ENCODE data around the gene SFRP5. TPM values are rescaled to one million over a fixed set of nuclear protein-coding genes. Genes with fewer than 3 reads are reported as not detected.

Gene SFRP5
- total RNA-seq, 1 experiment from 2014 or later: not detected

DNA sequence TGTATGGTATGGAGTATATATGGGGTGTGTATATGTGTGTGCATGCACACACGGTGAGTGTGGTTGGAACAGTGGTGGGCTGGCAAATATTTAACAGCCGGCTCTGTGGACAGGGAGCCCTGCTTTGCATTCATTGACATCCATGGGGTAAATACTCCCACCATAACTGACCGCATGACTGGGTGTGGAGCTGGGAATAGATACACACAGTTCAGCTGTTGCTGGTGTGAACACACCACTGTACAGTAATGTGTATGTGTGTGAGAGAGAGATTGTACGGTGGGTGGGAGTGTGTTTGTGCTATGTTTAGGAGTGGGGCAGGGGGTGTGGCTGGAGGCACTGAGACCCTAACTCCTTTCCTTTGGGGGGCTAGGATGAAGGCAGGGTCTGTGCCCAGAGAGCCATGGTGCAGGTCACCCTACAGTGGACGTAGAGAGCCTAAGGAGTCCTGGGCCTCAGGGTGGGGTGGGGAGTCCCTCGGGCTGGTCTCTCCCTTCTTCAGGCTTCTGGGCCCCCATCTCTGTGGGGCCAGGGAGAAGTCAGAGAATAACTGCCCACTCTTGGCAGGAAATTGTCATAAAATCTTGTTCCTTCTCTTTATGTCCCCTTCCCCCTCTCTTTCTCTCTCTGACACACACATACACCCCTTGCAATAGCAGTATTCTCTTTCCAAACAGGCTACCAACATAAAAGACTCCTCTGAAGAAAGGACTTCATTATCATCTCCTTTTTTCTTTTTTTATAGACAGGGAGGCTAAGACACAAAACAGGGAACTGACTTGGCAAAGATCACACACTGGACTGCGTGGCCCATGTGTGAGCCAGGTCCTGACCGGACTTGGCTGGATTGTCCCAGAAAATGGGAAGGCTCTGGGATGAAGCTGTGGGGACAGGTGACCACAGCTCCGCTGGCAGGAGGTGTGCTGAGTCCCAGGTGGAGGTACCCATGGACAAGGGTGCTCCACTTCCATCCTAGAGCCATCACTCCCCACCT lies 3.2 kb downstream of the SFRP5 start:
- in situ Hi-C loops (cut with HindIII; ENCODE audit: low sequenced_read_pairs): no loop called here
- no peak for DNase-seq (ENCODE audit: low spot score)

DNA sequence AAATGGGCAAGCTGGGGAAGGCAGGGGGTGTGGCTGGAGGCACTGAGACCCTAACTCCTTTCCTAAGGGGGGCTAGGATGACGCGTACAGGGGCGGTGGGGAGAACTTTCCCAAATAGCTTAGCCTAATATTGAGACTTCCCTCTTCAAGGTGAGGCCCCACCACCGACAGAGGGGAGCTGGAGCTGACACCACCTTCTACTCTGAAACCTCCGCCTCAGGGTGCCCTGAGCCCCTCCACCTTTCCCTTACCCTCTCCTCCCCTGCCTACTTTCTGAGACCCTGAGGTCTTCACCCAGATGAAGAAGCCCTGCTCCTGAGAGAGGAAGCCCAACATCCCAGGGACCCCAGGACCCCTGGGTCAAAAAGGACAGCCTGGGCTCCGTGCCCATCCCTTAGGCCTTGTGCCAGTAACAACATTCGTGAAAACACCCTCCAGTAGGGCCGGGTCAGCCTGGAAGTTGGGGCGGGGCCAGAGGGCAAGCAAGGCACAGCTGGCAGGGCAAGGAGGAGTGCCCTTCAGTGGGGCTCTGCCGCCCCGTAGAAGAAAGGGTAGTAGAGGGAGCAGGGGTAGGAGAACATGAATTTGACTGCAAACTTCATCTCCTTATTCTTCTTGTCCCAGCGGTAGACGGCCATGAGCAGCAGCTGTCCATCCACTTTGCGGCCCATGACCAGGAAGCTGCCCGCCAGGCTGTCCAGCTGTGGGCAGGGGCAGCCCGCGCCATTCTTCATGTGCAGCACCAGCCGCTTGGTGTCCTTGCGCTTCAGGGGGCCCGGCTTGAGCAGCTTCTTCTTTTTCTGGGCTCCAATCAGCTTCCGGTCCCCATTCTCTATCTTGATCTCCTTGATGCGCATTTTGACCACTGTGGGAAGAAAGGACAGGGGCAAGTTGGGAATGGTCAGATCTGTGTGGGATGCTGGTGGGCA lies 4.5 kb downstream of the SFRP5 start:
- no peak for DNase-seq (ENCODE audit: low spot score)
- in situ Hi-C loops (cut with HindIII; ENCODE audit: low sequenced_read_pairs): no loop called here

DNA sequence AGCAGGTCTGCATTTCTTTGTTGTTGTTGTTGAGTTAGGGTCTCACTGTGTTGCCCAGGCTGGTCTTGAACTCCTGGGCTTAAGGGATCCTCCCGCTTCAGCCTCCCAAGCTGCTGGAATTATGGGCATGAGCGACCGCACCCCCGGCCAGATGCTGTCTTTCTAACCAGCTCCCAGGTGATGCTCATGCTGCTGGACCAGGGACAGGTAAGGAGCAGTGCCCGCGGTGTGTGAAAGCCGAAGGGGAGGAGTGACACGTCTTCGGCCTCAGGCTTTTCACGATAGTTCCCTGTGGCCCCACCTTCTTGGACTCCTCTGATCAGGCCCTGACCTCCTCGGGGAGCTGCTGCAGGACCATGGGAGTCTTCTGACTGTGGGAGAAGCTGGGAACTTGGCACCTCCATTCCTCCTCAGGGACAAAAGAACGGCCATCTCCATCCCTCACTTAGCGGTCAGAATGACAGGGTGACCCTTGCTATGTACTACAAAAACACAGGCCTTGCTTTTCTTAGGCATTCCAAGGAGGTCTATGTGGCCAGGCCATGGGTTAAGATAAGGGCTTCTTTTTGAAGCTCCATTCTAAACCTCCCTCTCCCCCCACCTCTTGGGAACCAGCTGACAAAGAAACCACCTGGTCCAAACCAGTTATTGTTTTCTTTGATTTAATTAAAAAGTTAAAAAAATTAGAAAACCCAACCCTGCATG lies 5.5 kb downstream of the SFRP5 start:
- DNase-seq (ENCODE audit: low spot score): no peak
- in situ Hi-C loops (cut with HindIII; ENCODE audit: low sequenced_read_pairs): no loop called here

DNA sequence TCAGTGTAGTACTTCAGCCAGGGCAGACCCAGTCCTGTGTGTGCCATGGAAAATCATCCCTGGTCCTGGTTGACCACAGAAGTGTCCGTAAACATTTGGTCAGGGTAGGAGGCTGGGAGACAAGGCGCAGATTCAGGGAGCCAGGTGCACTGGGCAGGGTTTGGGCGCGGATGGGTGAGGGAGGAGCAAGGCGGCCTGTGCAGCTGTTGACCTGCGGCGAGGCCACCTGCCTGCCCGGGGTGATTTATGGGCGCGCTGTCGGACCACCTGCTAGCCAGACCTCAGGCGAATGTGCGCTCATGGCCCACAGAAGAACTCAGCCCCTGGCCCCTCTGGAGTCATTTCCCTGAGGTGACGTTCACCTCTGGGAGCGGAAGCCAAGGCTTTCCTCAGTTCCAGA lies 6.6 kb downstream of the SFRP5 start:
- in situ Hi-C loops (cut with HindIII; ENCODE audit: low sequenced_read_pairs): no loop called here
- no peak for DNase-seq (ENCODE audit: low spot score)

DNA sequence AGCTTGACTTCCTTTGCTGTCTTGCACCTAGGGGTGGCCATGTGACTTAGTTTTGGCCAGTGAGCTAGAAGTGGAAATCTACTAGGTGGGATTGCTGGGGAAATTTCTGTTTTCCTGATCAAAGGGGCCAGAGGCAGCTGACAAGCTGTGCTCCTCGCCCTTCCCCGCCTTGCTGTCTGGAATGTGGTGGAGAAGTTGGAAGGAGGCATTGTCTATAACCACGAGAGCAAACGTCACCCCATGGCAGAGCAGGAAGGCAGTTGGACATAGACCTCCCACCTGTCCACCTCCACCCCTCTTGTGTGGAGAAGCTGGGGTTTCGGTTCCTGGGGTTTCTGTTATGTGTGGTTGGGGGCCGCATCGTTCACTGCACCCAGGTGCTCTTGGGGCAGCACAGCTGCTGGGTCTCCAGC lies 7.3 kb downstream of the SFRP5 start:
- in situ Hi-C loops (cut with HindIII; ENCODE audit: low sequenced_read_pairs): no loop called here
- no peak for DNase-seq (ENCODE audit: low spot score)

DNA sequence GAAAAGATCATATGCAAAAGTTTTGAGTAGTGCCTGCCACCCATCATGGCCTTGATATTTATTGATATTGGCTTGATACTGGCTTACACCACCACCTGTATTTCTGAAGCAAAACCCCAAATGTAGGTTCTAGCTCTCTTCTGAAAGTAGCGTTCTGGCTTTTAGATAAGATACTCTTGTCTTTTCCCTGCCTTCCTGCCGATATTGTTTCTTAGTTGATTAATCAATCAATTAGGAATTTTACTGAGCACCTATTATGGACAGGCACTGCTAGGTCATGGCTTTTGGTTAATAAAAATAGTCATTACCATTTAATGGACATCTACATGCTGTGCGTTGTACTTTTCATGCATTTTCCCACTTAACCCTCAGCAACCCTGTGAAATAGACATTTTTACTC lies 7.9 kb downstream of the SFRP5 start:
- DNase-seq (ENCODE audit: low spot score): no peak
- in situ Hi-C loops (cut with HindIII; ENCODE audit: low sequenced_read_pairs): no loop called here

DNA sequence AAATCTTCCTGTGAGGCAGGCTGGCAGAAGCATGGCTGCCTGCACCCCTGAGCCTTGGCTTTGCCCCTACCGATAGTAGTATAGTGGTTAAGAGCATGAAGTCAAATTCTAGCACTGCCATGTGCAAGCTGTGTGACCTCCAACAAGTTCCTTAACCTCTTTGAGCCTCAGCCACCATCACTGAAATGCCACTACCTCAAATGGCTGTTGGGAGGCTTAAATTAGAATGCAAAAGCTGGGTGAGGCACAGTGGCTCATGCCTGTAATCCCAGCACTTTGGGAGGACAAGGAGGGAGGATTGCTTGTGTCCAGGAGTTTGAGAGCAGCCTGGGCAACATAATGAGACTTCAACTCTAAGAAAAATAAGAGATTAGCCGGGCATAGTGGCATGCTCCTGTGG lies 8.4 kb downstream of the SFRP5 start:
- DNase-seq (ENCODE audit: low spot score): no peak
- in situ Hi-C loops (cut with HindIII; ENCODE audit: low sequenced_read_pairs): no loop called here

DNA sequence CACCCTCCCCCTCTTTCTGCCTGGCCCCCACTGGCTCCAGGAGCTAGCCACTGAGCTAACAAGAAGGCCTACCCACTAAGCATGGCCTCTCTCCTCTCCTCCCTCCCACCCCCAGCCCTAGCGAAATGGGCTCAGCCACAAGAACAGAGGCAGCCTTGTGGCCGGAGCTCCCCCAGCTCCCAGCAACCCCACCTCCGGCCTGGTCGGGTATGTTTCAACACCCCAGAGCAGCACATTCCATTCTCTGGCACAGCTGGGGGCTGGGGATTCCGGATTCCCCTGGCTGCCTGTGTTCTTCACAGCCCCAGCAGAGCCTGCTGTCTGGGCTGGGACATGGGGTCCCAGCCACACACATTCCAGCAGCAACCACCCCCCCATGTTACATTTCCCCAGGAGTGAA lies 9.0 kb downstream of the SFRP5 start:
- DNase-seq (ENCODE audit: low spot score): no peak
- in situ Hi-C loops (cut with HindIII; ENCODE audit: low sequenced_read_pairs): no loop called here

DNA sequence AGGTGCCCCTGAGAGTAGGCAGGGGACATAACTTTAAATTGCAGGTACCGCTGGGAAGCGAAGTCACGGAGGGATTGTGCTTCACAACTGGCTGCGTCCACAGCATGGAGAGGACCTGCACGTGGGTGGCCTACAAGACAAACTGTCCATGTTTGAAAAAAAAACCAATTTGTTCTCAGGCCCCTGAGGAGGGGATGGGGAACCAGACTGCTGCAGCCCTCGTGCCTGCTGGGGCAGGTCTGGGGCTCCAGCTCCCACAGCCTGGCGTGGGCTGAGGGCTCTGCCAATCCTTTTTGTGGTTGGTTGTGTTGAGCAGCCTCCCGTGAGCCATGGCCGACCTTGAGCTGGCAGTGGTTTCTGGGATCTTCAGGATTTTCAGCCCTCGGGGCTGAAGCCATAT lies 9.7 kb downstream of the SFRP5 start:
- in situ Hi-C loops (cut with HindIII; ENCODE audit: low sequenced_read_pairs): no loop called here
- DNase-seq (ENCODE audit: low spot score): no peak

DNA sequence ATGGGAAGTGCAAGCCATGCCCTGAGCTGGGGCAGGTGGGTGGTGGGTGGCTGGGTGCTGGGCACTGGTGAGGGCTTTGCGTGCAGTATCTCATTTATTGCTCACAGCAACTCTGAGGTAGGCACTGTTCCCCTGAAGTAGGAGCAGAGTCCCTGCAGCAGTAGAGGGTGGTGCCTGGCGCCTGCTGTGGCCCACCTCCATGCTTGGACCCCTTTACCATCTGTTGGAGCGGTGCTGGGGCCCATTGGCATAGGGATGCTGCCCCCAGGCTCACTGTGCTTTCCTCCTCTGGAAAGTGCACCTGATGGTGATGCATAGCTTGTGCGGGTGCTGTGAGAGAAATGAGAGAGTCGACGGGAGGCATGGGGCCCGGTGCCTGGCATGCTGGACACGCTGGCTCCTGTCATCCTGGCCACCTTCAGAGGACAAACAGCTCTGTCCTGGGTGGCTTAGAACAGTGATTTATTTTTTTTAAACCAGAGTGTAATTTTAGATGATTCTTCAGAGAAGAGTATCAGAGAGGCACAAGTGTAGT lies 10.4 kb downstream of the SFRP5 start:
- in situ Hi-C loops (cut with HindIII; ENCODE audit: low sequenced_read_pairs): no loop called here
- DNase-seq (ENCODE audit: low spot score): no peak

DNA sequence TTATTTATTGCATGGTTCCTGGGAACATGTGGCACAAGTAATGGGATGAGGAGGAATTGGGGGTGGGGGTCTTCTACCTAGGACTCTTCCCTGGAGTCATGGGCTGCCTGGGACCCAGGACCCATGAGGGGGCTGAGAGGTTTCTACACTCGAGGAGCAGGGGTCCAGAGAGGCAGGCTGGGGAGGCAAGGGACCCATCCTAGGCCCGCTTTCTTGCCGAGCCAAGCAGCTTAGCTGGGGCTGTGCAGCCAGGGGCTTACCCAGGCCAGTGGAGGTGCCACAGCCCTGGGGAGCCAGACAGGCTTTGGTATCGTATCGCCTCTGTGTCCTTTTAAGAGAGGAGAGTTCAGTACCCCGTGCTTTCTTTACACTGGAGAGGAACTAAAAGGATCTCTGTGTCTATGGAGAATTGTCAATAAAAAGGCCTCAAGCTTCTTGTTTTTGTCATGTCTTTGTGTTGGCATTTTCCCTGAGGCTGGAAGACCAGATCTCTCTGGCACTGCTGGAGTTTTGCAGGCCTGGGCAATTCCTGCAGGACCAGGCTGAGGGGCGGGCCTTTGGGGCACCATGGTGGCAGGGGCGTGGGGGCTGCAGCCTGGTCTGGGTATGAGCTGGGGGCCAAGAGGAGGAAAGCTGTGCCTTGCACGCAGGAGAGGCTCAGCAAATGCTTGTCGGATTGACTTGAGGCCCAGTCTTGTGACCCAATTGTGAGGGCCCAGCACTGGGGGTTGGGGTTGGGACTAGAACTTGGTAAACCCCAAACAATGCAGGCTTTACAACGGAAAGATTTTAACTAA lies 11.1 kb downstream of the SFRP5 start:
- no peak for DNase-seq (ENCODE audit: low spot score)
- in situ Hi-C loops (cut with HindIII; ENCODE audit: low sequenced_read_pairs): no loop called here

DNA sequence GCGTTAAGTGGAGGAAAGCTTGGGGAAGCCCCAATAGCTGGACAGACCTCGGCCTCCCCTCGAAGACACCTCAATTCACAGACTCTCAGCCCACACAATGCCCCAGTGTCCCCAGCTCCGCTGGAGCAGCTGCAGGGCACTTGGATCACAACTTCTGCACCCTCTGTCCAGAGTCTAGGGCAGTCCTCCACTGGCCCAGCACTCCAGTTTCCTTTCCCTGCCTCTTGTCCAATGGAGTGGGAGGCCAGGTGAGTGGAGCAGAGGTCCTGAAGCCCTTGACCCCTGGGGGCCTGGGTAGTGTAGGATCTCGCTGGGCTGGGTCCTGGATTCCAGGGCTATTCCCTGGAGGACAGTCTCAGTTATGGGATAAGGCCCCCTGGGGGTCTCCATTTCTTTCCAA lies 11.9 kb downstream of the SFRP5 start:
- in situ Hi-C loops (cut with HindIII; ENCODE audit: low sequenced_read_pairs): no loop called here
- no peak for DNase-seq (ENCODE audit: low spot score)

DNA sequence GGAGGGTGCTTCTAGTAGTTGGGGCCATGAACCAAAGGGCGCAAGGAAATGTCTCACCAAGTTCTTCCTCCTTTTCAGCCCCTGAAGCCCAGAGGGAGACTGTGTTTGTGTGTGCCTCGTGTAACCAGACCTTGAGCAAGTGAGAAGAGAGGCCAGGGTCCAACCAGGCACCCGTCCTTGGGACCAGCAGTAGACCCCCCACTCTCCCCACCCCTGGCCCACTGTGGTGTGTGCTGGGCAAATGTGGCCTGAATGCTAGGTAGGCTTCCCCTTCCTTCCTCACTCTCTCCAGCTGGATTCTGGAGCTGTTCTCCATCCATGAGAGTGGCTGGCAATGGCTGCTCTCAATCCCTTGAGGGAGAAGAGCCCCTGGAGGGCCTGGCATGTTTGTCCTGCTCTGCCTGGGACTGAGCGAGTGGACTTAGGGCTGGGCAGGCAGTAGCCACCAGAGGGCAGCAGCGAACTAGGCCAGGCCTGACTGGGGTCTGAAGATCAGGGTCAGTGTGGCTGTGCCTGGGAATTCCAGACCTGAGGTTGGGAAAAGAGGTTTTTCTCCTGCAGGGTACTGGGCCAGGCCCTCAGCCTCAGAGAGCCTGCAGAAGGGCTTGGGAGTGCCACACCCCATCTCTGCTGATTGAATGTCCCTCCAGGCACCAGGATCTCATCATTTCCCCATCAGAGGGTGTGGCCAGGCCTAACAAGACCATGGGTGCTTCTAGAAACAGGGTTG lies 12.5 kb downstream of the SFRP5 start:
- DNase-seq (ENCODE audit: low spot score): peak; percentile 86
- in situ Hi-C loops (cut with HindIII; ENCODE audit: low sequenced_read_pairs): no loop called here

DNA sequence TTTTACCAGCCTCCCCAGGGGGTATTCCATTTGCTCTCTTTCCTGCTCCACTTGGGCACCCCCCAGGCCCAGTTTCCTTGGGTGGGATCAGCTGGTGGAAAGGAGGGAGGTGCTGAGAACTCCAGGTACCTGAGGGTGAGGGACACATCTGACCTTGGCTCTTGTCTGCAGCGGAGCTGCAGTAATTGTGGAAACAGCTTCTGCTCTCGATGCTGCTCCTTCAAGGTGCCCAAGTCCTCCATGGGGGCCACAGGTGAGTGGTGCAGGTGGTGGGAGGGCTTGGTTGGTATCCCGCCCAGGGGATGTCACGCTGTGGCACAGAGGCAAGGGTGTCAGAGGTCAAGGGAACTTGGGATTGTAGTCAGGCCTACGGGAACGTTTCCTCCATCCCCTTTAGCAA lies 14.3 kb downstream of the SFRP5 start:
- no peak for DNase-seq (ENCODE audit: low spot score)
- in situ Hi-C loops (cut with HindIII; ENCODE audit: low sequenced_read_pairs): no loop called here

DNA sequence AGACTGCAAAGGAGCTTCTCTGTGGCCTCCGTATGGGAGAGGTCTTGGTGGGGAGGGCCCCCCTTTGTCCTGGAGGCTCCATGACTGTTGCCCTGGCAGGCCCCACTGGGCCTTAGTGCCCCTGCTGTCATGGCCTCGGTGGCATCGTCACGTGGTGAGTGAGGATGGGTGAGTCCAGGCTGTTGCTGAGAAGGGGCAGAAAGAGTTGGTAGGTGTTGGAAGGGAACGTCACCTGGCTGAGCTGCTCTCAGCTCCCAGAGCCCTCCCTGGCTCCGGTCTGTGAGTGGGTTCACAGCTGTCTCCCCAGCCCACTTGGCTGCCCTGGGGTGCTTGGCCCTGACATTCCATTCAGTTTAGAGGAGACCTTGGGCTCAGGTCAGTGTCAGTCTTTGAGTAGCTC lies 16.1 kb downstream of the SFRP5 start:
- DNase-seq (ENCODE audit: low spot score): no peak
- in situ Hi-C loops (cut with HindIII; ENCODE audit: low sequenced_read_pairs): no loop called here

DNA sequence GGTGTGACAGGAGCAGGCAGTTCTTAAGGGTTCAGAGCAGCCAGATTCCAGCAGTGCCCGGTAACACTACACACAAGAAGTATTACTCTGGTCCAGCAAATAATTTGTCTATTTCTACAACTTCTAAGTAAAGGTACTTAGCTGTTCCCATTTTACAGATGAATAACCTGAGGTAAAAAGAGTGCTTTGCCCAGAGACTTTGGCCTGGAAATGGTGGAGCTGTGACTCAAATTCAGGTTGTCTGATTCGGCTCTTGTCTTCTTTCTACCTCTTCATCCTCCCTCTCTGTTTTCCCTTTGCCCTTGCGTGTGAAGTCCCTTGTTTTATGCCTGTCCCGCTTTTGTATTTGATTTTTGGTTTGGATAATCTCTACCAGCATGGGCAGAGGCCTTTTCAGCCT lies 17.1 kb downstream of the SFRP5 start:
- in situ Hi-C loops (cut with HindIII; ENCODE audit: low sequenced_read_pairs): no loop called here
- DNase-seq (ENCODE audit: low spot score): no peak

DNA sequence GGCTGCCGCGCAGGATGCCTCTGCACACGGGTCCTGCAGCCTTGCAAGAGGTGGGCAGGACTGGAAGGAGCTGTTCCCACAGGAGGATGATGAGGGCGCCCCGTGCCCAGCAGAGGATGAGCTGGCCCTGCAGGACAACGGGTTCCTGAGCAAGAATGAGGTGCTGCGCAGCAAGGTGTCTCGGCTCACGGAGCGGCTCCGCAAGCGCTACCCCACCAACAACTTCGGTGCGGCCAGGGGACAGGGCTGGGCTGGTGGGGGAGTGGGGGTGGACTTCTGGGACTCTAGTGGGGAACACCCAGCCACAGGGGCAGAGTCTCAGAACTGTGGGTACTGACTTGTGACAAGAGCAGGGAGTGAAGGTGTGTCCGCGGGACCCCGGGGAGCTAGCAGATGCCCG lies 18.8 kb downstream of the SFRP5 start:
- DNase-seq (ENCODE audit: low spot score): no peak
- in situ Hi-C loops (cut with HindIII; ENCODE audit: low sequenced_read_pairs): no loop called here

DNA sequence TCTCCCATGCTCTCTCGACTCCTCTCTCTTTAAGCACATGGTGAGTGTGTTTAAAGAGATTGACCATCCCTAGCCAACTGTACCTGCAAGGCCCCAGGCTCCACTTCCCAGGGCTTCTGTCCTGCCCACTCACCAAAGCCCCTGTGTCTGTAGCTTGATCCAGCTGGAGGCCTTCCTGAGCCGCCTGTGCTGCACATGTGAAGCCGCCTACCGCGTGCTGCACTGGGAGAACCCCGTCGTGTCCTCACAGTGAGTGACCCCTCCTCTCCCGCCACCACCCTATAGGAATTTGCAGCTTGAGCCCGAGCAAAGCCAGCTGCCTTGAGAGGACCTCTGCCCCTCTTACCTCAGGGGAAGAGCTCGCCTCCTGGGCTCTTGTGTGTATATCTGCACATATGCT lies 23.7 kb downstream of the SFRP5 start:
- in situ Hi-C loops (cut with HindIII; ENCODE audit: low sequenced_read_pairs): no loop called here
- no peak for DNase-seq (ENCODE audit: low spot score)

Measured in G401 (cell line).